K562 (cell line): ENCODE measurements around the gene TYW5. TPM values are rescaled to one million over a fixed set of nuclear protein-coding genes. Genes with fewer than 3 reads are reported as not detected.

Source experiments
- ARNT ChIP-seq, 2 experiments: fragments of 450-650 bp; IDR thresholded peaks; 2 replicates each; pipeline ENCODE4 v1.6.1; 2016; ENCODE audit warnings: mild to moderate bottlenecking in 1 of 2
- DDX20 ChIP-seq: fragments of 450-650 bp; IDR thresholded peaks from 2 replicates; pipeline ENCODE4 v1.6.1; 2016; ENCODE audit warnings: missing genetic modification characterization, low read depth, mild to moderate bottlenecking, missing compliant biosample characterization, moderate library complexity
- DIDO1 ChIP-seq: fragments of 450-650 bp; IDR thresholded peaks from 2 replicates; pipeline ENCODE4 v1.6.1; 2016; ENCODE audit warnings: low read depth, missing biosample characterization, missing genetic modification characterization
- FOS ChIP-seq: IDR thresholded peaks from 3 replicates; pipeline ENCODE4 v1.6.1; 2011; ENCODE audit not compliant: insufficient read length; ENCODE audit errors: extremely low read depth
- HMG20A ChIP-seq: fragments of 450-650 bp; formaldehyde crosslinking; conservative IDR thresholded peaks from 2 replicates; pipeline ENCODE4 v1.4.0; 2020; ENCODE audit warnings: mild to moderate bottlenecking, mixed read lengths
- RAD21 ChIP-seq, 2 experiments: fragments of 250-450 bp in 1 of 2; fragments of 450-650 bp in 1 of 2; sonication (Bioruptor Pico) in 1 of 2; formaldehyde crosslinking in 1 of 2; IDR thresholded peaks in 1 of 2; conservative IDR thresholded peaks in 1 of 2; 2 replicates each; pipeline versions ENCODE4 v1.4.0 to v1.8.0; 2020 to 2022; ENCODE audit warnings: mild to moderate bottlenecking in 2 of 2, moderate library complexity in 1 of 2
- SMARCA5 ChIP-seq: fragments of 450-650 bp; IDR thresholded peaks from 2 replicates; pipeline ENCODE4 v1.6.1; 2016
- ZBTB8A ChIP-seq: fragments of 450-650 bp; IDR thresholded peaks from 2 replicates; pipeline ENCODE4 v1.6.1; 2018; ENCODE audit warnings: mild to moderate bottlenecking, moderate library complexity; ENCODE audit not compliant: partially characterized antibody
- ZNF239 ChIP-seq: fragments of 250-450 bp; sonication (Bioruptor Pico); IDR thresholded peaks from 2 replicates; pipeline ENCODE4 v1.4.0; 2020; ENCODE audit warnings: mild to moderate bottlenecking
- ZNF766 ChIP-seq: fragments of 200-800 bp; sonication (Bioruptor generic); conservative IDR thresholded peaks from 2 replicates; pipeline ENCODE4 v1.6.1; 2016; ENCODE audit warnings: missing genetic modification characterization, missing compliant biosample characterization
- ZNF780A ChIP-seq: fragments of 250-450 bp; sonication (Bioruptor Pico); IDR thresholded peaks from 2 replicates; pipeline ENCODE4 v1.5.0; 2021; ENCODE audit warnings: mild to moderate bottlenecking
- polyA plus RNA-seq, 8 experiments: library from polyadenylated mRNA; depleted of rRNA in 4 of 8; stranded (reverse) in 5 of 8; unstranded in 3 of 8; fragments of >200 nt; fragmentation: Nextera tagmentation in 2 of 8; fragmentation: Illumina TruSeq in 1 of 8; extraction: Ambion mirVana in 2 of 8; extraction: Trizol in 1 of 8; gene quantifications; 2 replicates each; pipeline versions ENCODE4 v1.2.1 to v1.2.3, GENCODE V29; 2011 to 2014; ENCODE audit warnings: inconsistent platforms in 1 of 8, missing spikeins in 1 of 8
- total RNA-seq, 7 experiments: library from RNA; depleted of rRNA in 6 of 7; stranded (reverse); fragments of >200 nt in 6 of 7; fragmentation: Illumina TruSeq in 2 of 7; extraction: Trizol in 2 of 7; gene quantifications; 2 replicates each; pipeline versions ENCODE4 v1.2.1 to v1.2.3, GENCODE V29; 2011 to 2021; ENCODE audit warnings: low replicate concordance in 1 of 7
- TF ChIP-seq, protein P1 (sequence below): fragments of 450-650 bp; IDR thresholded peaks from 2 replicates; pipeline ENCODE4 v1.6.1; 2018; ENCODE audit warnings: mild to moderate bottlenecking, low read depth; ENCODE audit not compliant: partially characterized antibody
- TF ChIP-seq, protein P2 (sequence below): fragments of 250-450 bp; sonication (Bioruptor Pico); IDR thresholded peaks from 2 replicates; pipeline ENCODE4 v1.5.0; 2022; ENCODE audit warnings: mild to moderate bottlenecking
- TF ChIP-seq, protein P3 (sequence below): fragments of 450-650 bp; formaldehyde crosslinking; IDR thresholded peaks from 2 replicates; pipeline ENCODE4 v1.4.0; 2020; ENCODE audit warnings: mild to moderate bottlenecking, moderate library complexity
- TF ChIP-seq, protein P4 (sequence below): fragments of 450-650 bp; IDR thresholded peaks from 2 replicates; pipeline ENCODE4 v1.7.0; 2016; ENCODE audit warnings: borderline replicate concordance

TYW5 gene
- total and polyA plus RNA-seq, 9 of the 15 experiments (the other 6 are each of a cell fraction or from before 2014, with no cell fraction given) = 3.6 to 7.7 (median 4.6) TPM

DNA sequence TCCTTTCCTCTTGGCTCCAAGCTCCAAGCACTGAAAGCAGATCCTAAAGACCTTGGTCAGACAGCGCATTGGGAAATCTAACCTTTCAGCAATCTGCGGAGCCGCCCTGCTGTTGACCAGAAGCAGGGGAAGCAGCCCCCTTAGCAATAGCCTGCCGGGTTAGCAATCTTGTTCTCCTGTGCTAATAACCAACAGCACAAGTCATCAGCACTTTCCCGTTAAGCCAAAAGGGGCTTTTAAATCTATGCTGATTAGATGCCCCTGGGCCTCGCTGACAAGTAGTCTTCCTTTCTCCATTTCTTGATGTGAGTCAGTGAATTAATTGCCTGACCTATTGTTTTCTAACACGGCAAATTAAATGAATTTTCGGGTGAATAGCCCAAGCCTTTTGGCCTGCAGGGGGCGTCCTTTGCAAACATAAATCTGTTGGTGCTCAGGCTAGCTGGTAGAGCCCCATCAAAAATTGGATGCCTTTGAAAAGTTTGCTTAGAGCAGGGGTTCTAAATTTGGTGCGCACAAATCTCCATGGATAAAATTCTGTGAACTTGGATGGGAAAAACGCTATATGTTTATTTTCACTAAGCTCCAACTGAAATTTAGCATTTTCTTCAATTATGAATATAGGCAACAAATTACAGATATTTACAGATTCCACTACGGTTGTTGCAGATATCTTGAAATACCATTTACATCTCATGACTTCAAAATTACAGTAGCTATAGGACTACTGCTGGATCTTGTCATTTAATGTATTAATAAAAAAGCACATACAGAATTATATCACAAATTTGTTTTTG lies 24.7 kb upstream of the TYW5 start (continued):
- no peak for TF ChIP-seq DIDO1
- TF ChIP-seq, protein P1, sequence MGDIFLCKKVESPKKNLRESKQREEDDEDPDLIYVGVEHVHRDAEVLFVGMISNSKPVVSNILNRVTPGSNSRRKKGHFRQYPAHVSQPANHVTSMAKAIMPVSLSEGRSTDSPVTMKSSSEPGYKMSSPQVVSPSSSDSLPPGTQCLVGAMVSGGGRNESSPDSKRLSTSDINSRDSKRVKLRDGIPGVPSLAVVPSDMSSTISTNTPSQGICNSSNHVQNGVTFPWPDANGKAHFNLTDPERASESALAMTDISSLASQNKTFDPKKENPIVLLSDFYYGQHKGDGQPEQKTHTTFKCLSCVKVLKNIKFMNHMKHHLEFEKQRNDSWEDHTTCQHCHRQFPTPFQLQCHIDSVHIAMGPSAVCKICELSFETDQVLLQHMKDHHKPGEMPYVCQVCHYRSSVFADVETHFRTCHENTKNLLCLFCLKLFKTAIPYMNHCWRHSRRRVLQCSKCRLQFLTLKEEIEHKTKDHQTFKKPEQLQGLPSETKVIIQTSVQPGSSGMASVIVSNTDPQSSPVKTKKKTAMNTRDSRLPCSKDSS = no peak
- TF ChIP-seq, protein P2, sequence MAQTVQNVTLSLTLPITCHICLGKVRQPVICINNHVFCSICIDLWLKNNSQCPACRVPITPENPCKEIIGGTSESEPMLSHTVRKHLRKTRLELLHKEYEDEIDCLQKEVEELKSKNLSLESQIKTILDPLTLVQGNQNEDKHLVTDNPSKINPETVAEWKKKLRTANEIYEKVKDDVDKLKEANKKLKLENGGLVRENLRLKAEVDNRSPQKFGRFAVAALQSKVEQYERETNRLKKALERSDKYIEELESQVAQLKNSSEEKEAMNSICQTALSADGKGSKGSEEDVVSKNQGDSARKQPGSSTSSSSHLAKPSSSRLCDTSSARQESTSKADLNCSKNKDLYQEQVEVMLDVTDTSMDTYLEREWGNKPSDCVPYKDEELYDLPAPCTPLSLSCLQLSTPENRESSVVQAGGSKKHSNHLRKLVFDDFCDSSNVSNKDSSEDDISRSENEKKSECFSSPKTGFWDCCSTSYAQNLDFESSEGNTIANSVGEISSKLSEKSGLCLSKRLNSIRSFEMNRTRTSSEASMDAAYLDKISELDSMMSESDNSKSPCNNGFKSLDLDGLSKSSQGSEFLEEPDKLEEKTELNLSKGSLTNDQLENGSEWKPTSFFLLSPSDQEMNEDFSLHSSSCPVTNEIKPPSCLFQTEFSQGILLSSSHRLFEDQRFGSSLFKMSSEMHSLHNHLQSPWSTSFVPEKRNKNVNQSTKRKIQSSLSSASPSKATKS = no peak
- no peak for TF ChIP-seq ZNF239
- no peak for TF ChIP-seq FOS
- no peak for TF ChIP-seq ZNF780A (CRISPR knock-in tag)
- TF ChIP-seq, protein P3, sequence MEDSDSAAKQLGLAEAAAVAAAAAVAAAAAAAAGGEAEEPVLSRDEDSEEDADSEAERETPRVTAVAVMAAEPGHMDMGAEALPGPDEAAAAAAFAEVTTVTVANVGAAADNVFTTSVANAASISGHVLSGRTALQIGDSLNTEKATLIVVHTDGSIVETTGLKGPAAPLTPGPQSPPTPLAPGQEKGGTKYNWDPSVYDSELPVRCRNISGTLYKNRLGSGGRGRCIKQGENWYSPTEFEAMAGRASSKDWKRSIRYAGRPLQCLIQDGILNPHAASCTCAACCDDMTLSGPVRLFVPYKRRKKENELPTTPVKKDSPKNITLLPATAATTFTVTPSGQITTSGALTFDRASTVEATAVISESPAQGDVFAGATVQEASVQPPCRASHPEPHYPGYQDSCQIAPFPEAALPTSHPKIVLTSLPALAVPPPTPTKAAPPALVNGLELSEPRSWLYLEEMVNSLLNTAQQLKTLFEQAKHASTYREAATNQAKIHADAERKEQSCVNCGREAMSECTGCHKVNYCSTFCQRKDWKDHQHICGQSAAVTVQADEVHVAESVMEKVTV (CRISPR knock-in tag) = peak; percentile 62
- no peak for TF ChIP-seq HMG20A (CRISPR knock-in tag)
- no peak for TF ChIP-seq SMARCA5
- TF ChIP-seq, protein P4, sequence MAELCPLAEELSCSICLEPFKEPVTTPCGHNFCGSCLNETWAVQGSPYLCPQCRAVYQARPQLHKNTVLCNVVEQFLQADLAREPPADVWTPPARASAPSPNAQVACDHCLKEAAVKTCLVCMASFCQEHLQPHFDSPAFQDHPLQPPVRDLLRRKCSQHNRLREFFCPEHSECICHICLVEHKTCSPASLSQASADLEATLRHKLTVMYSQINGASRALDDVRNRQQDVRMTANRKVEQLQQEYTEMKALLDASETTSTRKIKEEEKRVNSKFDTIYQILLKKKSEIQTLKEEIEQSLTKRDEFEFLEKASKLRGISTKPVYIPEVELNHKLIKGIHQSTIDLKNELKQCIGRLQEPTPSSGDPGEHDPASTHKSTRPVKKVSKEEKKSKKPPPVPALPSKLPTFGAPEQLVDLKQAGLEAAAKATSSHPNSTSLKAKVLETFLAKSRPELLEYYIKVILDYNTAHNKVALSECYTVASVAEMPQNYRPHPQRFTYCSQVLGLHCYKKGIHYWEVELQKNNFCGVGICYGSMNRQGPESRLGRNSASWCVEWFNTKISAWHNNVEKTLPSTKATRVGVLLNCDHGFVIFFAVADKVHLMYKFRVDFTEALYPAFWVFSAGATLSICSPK = no peak
- TF ChIP-seq RAD21 (CRISPR knock-in tag; conservative IDR thresholded peaks at IDR 0.05 in 1 of 2, IDR thresholded peaks at IDR 0.05 in 1 of 2) = peak; percentile 77 to 81
- TF ChIP-seq ZNF766 (CRISPR knock-in tag) = no peak
- no peak for TF ChIP-seq ZBTB8A
- TF ChIP-seq DDX20 (tag) = no peak
- no peak for TF ChIP-seq ARNT (IDR thresholded peaks at IDR 0.05)
- TF ChIP-seq, all 486 proteins: peak for 6
